AG08396 (cell line): ENCODE results near the gene FOXK2.

Experiments used
- DNase-seq: peaks from one replicate; pipeline ENCODE4 v3.0.0; 2012; ENCODE audit warnings: low spot score, mixed read lengths

Gene FOXK2

GRCh38 chr17:82609655-82610054 lies 90.1 kb downstream of the FOXK2 start:
- no peak for DNase-seq

GRCh38 chr17:82611140-82612058 lies 91.9 kb downstream of the FOXK2 start:
- no peak for DNase-seq

GRCh38 chr17:82613283-82614094 lies 94.0 kb downstream of the FOXK2 start:
- DNase-seq = no peak

GRCh38 chr17:82614095-82614631 lies 94.6 kb downstream of the FOXK2 start:
- no peak for DNase-seq

- no peak for DNase-seq
Measured at GRCh38 chr17:82615084-82616020, 95.8 kb downstream of the FOXK2 start.

GRCh38 chr17:82616021-82616711 lies 96.6 kb downstream of the FOXK2 start:
- DNase-seq = no peak

GRCh38 chr17:82619211-82619610 lies 99.7 kb downstream of the FOXK2 start:
- DNase-seq = no peak

GRCh38 chr17:82619641-82620040 lies 100.1 kb downstream of the FOXK2 start:
- DNase-seq = no peak

- DNase-seq = no peak
Measured at GRCh38 chr17:82623707-82624106, 104.2 kb downstream of the FOXK2 start.

- no peak for DNase-seq
Measured at GRCh38 chr17:82627405-82627804, 107.9 kb downstream of the FOXK2 start.

GRCh38 chr17:82629748-82630147 lies 110.2 kb downstream of the FOXK2 start:
- no peak for DNase-seq

GRCh38 chr17:82630212-82630611 lies 110.7 kb downstream of the FOXK2 start:
- DNase-seq = no peak

GRCh38 chr17:82631544-82631943 lies 112.0 kb downstream of the FOXK2 start:
- no peak for DNase-seq

- no peak for DNase-seq
Measured at GRCh38 chr17:82632451-82632850, 112.9 kb downstream of the FOXK2 start.

- DNase-seq = no peak
Measured at GRCh38 chr17:82633343-82633742, 113.8 kb downstream of the FOXK2 start.

- no peak for DNase-seq
Measured at GRCh38 chr17:82636626-82637598, 117.4 kb downstream of the FOXK2 start.

- DNase-seq = peak; percentile 51
Measured at GRCh38 chr17:82638183-82638773, 118.7 kb downstream of the FOXK2 start.

GRCh38 chr17:82639628-82640027 lies 120.1 kb downstream of the FOXK2 start:
- no peak for DNase-seq

- DNase-seq = no peak
Measured at GRCh38 chr17:82640036-82640435, 120.5 kb downstream of the FOXK2 start.
